Stimulated activated CD8-positive, alpha-beta memory T cell treated with anti-CD3 and anti-CD28 coated beads, Interleukin-4, amount 100 ng/mL, for 1 hour (primary cell): Measurements from ENCODE around the gene GLUL.
A peak's percentile ranks its signal among the peaks of the same experiment; 100 is the strongest.
"Not testable (repeated sequence)": the region's sequence is repeated elsewhere in the genome, so short reads cannot be mapped to it uniquely, and the experiment has no call there.

Source experiments
- DNase-seq, 2 donors: peaks; one replicate each; pipeline ENCODE4 v3.0.0-alpha.2; 2020; ENCODE audit warnings: low read depth in 2 of 2, low spot score in 1 of 2

Gene GLUL

DNA sequence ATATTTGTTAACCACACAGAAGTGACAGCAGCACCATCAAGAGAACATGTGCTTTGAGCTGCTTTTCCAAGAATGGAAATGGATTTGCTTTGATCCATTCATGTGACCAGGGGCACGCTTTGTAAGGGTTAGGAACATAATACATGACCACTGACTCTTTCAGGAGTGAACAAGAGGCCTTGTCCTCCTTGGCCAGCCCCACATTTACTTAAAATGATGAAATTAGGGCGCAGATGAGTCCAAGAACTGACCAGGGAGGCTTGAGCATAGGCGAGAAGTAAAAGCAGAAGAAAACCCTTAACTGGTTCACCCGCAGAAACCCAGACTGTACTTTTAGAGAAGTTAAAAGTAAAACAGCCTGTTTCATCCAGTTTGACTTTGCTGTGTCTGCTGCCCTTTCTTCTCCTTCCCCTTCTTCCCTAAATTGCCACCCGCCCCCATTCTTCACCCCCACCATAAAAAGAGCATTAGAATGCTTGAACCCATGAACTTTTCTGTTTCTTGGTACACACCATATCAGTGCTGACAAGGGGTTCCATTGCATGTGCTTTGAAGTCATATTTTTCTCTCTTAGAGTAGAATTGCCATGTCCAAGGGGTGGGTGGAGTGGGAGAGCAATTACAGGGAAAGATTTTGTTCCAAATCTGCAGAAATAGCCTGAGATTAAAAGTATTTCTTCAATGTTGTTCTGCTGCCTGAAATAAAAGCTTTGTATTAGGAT lies 2.6 kb upstream of the GLUL start:
- no peak for DNase-seq

DNA sequence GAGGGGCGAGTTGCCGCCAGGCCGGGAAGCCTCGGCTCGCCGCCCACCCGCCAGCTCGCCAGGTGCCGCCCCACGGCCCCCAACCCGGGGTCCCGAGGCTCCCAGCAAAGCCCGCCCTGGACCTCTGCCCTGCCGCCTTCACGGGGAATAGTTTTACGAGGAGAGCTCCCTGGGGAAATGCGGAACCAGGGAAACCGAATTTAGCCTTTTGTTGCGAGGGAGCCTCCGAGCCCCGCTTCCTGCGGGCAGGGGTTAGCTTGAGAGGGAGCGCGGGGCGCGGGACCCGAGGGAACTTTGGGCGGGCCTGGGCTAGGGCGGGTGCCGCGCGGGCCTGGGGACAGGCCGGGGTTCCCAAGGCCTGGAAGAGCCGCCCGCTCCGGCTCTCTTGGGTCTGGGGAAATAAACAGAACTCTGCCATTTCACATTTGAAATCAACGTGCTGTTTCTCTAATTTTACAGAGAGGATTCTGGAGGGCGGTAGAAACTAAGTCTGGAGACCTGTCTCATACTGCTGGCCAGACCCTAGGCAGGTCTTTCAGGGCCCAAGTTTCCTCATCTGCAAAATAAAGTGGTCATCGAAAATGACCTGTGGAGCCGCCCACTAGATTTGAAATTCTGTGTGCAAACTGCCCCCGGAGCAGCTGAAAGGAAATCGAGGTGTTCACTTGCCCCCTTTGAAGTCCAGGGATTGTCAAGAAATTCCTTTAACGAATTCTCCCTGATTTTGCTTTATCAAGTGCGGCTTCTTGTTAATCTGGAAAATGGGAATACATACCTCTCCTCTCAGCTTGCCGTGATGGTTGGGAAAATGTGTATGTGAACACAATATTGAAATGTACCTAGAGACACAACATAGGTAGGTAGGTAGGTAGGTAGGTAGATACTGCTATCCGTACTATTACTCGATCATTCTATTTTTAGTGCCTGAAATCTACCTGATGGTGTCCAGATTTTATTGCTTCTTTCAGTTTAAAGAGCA lies 749 bp upstream of the GLUL start:
- no peak for DNase-seq

DNA sequence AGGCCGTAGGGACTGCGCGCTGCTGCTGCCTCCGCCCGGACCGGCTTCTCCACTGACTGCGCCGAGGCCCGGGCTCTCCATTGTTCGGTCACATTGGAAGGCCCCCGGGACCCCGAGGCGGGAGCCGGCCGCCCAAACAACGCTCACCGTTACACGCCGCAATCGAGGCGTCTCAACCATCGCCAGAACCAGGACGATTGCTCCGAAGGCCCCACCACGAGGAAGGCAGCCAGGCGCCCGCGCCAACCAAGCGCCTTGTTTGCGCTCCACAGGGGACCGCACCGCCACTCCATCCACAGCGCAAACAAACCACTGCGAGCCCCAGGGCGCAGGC lies 595 bp downstream of the GLUL start:
- DNase-seq: peak in 1 of 2 donors; percentile 5

DNA sequence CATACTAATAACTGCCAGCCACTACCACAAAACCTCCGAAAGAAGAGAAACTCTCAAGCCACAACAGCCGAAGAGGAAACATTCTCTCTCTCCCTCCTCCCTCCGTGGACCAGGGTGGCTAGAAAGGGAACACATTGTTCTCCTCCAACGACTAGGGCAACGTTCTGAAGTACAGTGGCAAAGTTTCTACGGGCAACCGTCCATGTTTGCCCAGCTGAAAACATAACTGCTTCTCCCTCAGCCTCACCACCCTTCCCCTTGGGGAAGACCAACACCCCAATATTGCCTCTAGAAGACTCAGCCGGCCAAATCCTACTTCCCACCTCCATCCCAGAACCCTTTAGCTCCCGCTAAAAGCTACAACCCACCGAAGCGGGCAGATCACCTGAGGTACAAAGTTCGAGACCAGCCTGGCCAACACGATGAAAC lies 2.0 kb downstream of the GLUL start:
- no peak for DNase-seq

DNA sequence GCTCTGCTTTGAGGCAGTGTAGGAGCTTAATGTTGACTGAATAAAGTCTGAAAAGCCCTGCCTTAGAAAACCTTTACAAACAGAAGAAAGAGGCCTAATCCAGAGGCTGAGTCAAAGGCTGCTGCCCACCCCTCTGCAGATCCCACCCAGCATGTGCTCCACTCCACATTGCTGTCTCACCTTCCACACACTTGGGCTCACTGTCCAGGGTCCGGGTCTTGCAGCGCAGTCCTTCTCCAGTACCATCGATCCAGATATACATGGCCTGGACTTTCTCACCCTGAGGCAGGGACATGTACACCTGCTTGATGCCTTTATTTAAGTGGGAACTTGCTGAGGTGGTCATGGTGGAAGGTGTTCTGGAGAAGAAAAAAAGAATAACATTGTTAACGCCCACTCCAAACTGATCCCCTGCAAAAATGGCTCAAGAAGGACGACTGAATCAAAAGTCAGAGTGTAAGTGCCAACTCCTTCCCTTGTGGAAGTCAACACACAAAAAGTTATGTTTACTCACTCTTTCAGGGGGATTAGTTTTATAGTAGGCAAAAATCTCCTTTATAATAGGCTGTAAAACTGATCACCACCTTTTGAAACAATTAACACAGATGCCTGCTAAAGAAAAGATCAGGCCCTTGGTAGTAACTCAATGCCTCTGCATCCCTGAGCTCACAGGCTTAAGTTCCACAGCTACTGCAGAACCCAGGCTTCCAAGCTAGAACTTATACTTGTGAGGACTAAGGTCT lies 3.0 kb downstream of the GLUL start:
- DNase-seq: no peak

DNA sequence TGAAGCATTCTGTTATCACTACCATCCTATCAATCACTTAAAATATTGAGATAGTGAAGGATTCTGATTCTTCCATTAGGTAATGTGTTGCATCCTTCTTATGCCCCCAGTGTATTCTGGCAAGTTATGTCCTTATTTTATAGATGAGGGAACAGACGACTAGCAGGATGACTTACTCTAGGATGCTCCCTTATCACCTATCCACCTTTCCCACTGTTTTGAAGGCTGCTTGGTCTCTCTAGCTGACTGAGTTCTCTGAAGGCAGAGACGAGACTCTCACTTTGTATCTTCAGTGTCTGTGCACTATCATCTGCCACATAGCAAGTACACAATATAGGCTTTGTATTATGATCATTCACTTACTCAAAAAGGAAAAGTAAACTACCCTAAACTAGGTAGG lies 4.0 kb downstream of the GLUL start:
- no peak for DNase-seq

DNA sequence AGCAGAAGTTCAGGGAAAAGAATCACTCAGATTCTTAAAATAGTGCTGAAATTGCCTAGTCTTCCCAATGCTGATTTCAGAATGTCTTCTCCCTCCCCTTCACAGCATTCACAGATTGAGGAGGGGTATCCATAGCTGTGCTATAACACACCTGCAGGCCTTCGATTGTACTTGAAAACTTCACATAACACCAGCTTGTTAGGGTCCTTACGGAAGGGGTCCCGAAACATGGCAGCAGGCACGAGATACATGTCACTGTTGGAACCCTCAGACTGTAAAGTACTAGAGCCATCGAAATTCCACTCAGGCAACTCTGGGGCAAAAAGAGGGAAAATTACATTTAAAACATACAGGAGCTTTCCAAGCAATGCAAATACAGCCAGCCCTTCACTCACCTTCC lies 4.6 kb downstream of the GLUL start:
- no peak for DNase-seq

DNA sequence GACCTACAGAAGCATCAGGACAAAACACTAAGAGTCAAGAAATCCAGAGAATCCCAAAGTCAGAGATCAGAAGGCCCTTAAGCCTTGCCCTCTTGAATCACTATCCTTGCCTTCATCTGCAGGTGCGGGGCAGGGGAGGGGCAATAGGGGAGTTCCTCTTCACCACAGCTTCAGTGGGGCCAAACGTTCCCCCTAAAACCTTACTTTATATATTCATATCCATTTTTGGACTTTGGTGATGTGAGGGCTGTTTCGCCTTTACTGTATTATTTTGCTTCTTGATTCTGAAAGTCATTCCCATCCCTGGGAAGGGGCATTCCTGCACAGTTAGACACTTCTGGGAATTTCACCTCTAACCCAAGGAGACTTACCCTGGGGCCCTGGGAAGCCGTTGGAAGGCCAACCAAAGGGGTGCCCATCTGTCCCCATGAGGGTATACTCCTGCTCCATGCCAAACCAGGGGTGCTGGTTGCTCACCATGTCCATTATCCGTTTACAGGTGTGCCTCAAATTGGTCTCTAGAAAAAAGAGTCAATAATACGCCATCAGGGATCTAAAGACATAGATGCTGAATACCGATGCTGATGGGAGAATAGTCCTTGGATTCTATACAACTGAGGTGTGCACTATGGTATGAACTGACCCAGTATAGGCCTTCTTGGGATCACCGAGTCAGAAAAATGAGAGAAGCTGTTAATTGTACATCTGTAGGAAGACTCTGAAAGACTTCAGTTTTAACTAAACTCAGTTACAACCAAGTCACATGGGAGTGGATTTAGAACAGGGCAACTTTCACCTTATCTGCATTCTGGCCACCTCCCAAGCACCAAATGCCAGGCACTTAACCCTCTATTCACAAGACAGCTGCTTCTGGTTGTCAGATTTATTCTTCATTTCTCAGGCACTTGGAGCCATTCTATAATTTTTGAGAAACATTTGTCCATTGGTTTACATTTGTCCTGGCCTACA lies 5.4 kb downstream of the GLUL start:
- no peak for DNase-seq

DNA sequence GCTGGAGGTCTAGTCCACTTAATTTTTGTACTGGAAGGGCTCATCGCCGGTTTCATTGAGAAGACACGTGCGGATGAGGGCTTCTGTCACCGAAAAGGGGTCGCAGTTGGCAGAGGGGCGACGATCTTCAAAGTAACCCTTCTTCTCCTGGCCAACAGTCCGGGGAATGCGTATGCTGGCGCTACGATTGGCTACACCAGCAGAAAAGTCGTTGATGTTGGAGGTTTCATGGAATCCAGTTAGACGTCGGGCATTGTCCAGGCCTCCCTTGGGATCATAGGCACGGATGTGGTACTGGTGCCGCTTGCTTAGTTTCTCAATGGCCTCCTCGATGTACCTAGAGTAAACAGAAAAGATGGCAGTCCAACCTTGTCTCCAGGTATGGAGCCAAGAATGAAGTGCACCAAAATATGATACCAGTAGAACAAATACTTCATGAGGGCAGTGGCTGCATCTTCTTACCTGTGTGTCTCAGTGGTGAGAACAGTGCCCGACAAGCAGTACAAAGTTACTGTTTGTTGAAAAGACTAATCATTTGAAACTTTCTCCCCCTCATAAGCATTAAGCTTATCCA lies 7.1 kb downstream of the GLUL start:
- DNase-seq: no peak

DNA sequence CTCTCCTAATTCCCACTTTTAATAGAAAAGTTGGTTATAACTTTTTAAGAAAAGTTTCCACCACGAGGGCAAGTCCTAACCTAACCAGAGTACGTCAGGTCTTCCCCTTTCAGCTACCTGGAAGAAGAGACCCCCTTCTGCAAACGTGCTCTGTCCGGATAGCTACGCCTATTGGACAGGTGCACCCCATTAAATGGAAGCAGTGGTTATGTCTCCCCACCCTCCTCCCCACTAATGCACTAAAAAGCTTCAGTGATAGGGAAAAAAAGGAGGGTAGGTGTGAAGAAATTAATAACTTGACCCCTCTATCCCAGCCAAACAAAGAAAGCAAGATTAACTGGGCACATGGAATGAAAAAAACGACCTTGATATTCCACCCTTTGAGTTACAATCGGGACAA lies 7.7 kb downstream of the GLUL start:
- DNase-seq: no peak

DNA sequence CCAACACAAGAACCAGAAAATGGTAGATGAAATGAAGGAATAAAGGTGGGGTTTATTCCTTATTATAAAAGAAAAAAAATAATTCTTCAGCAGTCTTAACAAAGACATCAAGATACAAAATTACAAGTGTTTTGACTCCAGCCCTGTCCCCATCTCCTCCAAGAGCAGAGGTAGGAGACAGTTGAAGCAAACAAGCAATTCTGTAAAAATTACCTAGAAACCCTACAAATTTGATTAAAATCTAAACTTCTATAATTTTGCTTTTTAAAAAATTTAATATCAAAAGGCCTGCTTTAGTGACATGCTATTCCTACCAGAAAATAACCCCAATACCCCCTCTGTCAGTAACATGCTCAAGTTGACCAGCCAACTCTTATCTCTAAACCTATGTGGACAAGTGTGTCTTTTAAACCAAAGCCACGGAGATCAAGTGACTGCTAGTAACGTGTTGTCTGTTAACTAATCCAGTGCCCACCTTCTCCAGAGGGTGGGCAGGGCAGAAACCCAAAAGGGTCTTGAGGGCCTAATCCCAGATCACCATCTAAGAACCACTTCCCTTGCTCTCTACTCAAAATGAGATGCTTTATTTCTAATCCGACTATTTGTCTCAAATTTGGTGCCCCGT lies 8.4 kb downstream of the GLUL start:
- DNase-seq: no peak

DNA sequence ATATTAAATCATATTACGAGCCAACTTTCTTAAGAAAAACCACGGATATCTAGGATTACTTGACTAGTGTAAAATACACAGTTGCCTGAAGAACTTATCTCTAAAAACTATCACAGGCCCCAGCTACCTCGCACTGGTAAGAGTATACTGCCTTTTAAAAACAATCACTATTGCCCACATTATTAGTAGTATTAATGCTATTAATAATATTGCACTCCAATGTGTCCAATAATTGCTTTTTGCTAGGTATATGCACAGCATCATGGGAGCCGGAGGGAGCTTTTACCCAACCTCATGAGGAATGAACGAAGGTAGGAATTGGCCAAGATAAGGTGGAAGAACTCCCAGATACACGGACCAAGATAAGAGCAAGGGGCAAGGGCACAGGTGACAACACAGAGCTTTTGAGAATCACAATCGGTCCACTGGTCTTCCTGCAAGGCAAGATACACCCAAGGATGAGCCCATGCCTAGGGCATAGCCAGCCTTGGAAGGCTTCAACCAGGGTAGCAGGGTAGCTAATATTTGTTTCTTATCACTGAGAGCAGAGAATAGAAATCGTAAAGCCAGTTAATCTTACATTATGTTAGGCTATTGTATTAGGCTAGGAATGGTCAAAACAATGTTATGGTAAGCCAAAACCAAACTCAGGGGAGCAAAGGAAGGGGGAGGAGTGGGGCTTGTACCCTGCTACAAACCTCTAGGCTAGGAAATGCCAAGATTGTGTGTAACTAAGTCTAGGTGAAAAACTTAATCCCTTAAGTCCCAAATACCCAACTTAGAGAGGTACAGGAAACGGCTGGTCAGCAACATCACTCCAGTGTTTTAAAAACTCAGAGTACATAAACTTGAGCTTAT lies 9.4 kb downstream of the GLUL start:
- no peak for DNase-seq

DNA sequence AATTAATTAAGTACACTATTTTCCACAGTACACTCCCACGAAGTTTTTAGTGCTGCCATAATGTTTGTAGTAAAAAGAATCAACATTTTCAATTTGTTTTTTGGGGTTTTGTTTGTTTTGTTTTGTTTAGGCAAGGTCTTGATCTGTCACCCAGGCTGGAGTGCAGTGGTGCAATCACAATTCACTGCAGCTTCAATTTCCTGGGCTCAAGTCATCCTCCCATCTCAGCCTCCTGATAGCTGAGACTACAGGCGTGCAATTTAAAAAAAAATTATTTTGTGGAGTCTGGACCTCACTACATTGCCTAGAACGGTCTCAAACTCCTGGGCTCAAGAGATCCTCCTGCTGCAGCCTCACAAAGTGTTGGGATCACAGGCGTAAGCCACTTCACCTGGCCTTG lies 11.4 kb downstream of the GLUL start:
- no peak for DNase-seq

DNA sequence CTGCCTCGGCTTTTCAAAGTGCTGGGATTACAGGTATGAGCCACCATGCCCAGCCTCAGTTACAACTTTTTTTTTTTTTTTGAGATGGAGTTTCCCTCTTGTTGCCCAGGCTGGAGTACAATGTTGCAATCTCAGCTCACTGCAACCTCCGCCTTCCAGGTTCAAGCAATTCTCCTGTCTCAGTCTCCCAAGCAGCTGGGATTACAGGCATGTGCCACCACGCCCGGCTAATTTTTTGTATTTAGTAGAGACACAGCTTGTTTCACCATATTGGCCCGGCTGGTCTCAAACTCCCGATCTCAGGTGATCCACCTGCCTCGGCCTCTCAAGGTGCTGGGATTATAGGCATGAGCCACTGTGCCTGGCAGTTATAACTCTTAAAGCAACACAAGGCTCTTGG lies 11.8 kb downstream of the GLUL start:
- DNase-seq: not testable (repeated sequence)

DNA sequence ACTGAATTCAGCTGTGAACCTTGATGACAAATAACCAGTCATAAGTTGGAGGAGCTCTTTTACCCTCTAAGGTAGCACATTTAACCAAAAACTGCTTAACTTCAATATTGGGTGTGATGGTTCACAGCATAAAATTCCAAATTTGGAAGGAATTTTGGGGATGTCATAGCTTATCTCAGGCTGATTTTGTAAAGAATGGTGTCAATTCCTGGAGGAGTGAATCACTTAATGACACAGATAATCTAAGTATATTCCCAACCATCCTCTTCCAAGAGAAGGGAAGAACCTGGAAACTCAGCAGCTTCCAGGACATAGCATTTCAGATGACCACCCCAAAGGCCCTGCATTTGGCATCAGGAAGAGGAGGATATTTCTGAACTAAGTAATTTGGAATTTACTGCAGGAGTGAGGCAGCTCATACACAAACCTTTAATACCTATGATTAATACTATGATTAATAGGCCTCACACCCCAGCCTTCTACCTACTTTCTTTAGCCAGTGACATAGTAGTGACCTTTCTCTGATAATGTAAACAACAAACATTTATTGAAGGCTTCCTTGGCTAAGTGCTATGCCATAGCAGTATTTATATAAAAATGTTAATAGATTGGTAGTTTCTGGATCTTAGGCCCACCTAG lies 14.5 kb downstream of the GLUL start:
- DNase-seq: no peak

DNA sequence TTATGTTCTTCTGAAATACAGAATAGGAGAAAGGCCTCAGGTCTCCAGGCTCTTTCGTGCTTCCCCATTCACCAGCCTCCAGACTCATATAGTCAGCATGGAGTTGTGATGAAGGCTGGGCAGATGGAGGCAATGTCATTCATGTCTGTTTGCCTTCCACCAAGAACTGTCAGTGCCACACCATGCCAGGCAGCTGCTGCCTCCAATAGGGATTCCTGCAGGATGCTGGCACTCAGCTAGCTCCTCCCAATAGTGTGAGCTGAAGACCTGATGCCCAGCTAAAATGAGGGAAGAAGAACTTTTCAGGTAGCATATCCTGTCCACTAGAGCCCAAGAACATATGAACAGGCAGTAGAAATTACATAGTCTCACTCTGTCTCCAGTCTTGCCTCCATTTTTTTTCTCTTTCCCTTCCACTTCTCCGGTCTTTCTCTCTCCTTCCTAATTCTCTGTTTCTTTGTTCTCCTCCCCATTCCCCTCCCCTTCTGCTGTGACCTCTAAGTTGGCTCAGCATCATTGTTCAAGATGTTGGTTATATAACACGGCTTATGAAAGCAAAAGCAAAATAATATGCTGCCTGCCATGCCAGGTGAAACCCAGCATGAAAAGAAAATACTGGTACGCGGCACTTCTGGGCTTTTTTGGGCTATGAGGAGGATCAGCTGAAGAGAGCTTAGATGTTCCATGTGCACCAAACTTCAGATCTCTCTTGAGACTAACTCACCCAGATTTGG lies 17.3 kb downstream of the GLUL start:
- DNase-seq: no peak

DNA sequence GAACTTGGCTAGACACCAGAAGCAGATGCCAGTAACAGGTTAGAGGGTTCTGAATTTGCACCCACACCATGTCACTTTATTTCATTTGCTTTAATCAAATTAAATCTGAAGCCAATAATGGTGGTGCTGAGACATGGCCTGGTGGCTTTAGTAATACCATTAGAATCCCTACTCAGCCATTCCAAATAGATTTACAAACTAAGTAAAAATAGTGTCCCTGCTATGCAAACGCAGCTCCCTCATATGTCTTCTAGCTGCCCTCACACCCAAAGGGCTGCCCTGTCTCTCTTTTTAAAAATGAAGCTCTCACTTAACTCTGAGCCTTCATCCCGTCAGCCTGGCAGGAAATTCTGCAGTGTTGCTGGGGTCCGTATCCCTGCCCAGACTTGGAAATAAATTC lies 21.1 kb downstream of the GLUL start:
- DNase-seq: no peak

DNA sequence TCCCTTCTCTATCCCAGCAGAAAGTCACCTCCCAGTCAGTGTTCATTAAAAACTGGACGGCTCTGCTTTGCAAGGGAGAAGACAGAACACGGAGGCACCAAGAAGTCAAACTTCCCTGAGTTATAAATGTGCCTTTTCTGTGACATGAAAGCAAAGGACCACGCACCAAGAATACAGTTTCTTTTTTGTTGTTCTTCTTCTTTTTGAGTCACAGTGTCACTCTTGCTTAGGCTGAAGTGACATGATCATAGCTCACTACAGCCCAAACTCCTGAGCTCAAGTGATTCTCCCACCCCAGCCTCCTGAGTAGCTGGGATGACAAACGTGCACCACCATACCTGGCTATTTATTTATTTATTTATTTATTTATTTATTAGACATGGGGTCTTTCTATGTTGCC lies 22.7 kb downstream of the GLUL start:
- DNase-seq: no peak
